Esophagus muscularis mucosa (tissue), 4 donors: Measurements from ENCODE around the gene RNASET2. TPM values are rescaled to one million over a fixed set of nuclear protein-coding genes. Genes with fewer than 3 reads are reported as not detected.

Experiments
- DNase-seq: peaks from one replicate; pipeline ENCODE4 v3.0.0-alpha.2; 2017; ENCODE audit errors: extremely low spot score
- H3K27ac ChIP-seq, 4 donors: fragments of 200-600 bp; sonication (generic); replicated peaks in 1 of 4; 1 replicate in 3 of 4; 2 replicates in 1 of 4; pipeline ENCODE4 v1.5.1; 2016 to 2019; ENCODE audit warnings: mild to moderate bottlenecking in 1 of 4
- H3K27me3 ChIP-seq, 4 donors: fragments of 200-600 bp; sonication (generic); one replicate each; pipeline versions ENCODE4 v1.5.1 to v1.6.0; 2016 to 2019
- H3K36me3 ChIP-seq, 4 donors: fragments of 200-600 bp; sonication (generic); one replicate each; pipeline ENCODE4 v1.5.1; 2016 to 2019
- H3K4me1 ChIP-seq, 4 donors: fragments of 200-600 bp; sonication (generic); one replicate each; pipeline ENCODE4 v1.5.1; 2016 to 2019
- H3K4me3 ChIP-seq, 4 donors: fragments of 200-600 bp; sonication (generic); 1 replicate in 2 of 4; 2 replicates in 2 of 4; pipeline ENCODE4 v1.5.1; 2016 to 2019; ENCODE audit warnings: mild to moderate bottlenecking in 4 of 4, moderate library complexity in 1 of 4
- H3K9me3 ChIP-seq, 4 donors: fragments of 200-600 bp; sonication (generic); 1 replicate in 3 of 4; 2 replicates in 1 of 4; pipeline ENCODE4 v1.5.1; 2016 to 2019
- CTCF ChIP-seq, 3 experiments: fragments of 200-600 bp in 2 of 3; fragments of 450-650 bp in 1 of 3; sonication (generic) in 2 of 3; IDR thresholded peaks; one replicate each; pipeline ENCODE4 v1.5.1; 2017 to 2019; ENCODE audit warnings: antibody characterized with exemption in 3 of 3, mild to moderate bottlenecking in 2 of 3, moderate library complexity in 1 of 3
- EP300 ChIP-seq: sonication (generic); formaldehyde crosslinking; IDR thresholded peaks from one replicate; pipeline ENCODE4 v1.6.1; 2017; ENCODE audit warnings: antibody characterized with exemption
- POLR2A ChIP-seq: fragments of 450-650 bp; IDR thresholded peaks from one replicate; pipeline ENCODE4 v1.6.1; 2017; ENCODE audit warnings: antibody characterized with exemption, moderate library complexity, mild to moderate bottlenecking, low read depth
- POLR2AphosphoS5 ChIP-seq, 2 donors: sonication (generic); formaldehyde crosslinking; IDR thresholded peaks; one replicate each; pipeline ENCODE4 v1.6.1; 2017; ENCODE audit warnings: antibody characterized with exemption in 2 of 2
- WGBS: methylation state at CpG from one replicate; pipeline ENCODE4 v1.1.5; 2018; 5-methylcytosine and 5-hydroxymethylcytosine counted together
- intact Hi-C: fragments of 100-400 bp; cut with DNase I; formaldehyde crosslinking; loops from one replicate; pipeline ENCODE4 v1.15.1; 2023
- total RNA-seq, 4 donors: library from RNA; depleted of rRNA; stranded (reverse); fragments of >200 nt; gene quantifications; one replicate each; pipeline versions ENCODE4 v1.1.0 to v1.2.1, GENCODE V29; 2016

The RNASET2 gene
- total RNA-seq, 4 donors from 2014 or later = 24.1 to 54.5 (median 30.4) TPM

GRCh38 chr6:166960609-166960978, 4.2 kb upstream of the RNASET2 start:
- no peak for DNase-seq
- H3K9me3 ChIP-seq = no peaks in the 10 kb centered on the region
- H3K4me3 ChIP-seq = no peak overlapping the region
- intact Hi-C loops = no loop called here
- H3K27ac ChIP-seq = no peak overlapping the region
- TF ChIP-seq POLR2A = no peak
- TF ChIP-seq EP300 = no peak
- no peak for TF ChIP-seq CTCF (IDR thresholded peaks at IDR 0.05)
- TF ChIP-seq POLR2AphosphoS5 (IDR thresholded peaks at IDR 0.05) = no peak
- 99% methylated on average over 3 of the region's 3 CpGs for WGBS
- no peaks in the 10 kb centered on the region for H3K36me3 ChIP-seq
- no peaks in the 10 kb centered on the region for H3K27me3 ChIP-seq
- H3K4me1 ChIP-seq = peaks cover 10 to 32% (median 19%) of the 10 kb centered on the region in 4 donors

GRCh38 chr6:166959911-166960608, 3.7 kb upstream of the RNASET2 start:
- Histone ChIP-seq H3K27me3 (no peaks in the 10 kb centered on the region), H3K27ac (no peak overlapping the region), H3K36me3 (no peaks in the 10 kb centered on the region), H3K4me1 (peaks cover 14 to 36% (median 24%) of the 10 kb centered on the region in 4 donors), H3K9me3 (no peaks in the 10 kb centered on the region), H3K4me3 (no peak overlapping the region)
- intact Hi-C loops = no loop called here
- DNase-seq = no peak
- 84% methylated on average over 9 of the region's 9 CpGs for WGBS
- no peak for TF ChIP-seq EP300
- no peak for TF ChIP-seq POLR2A
- TF ChIP-seq POLR2AphosphoS5 (IDR thresholded peaks at IDR 0.05) = no peak
- no peak for TF ChIP-seq CTCF (IDR thresholded peaks at IDR 0.05)

- Histone ChIP-seq H3K27ac (peak overlapping the region in 3 of 4 donors; percentile 10 to 50 (median 45)), H3K4me1 (peaks cover 14 to 36% (median 29%) of the 10 kb centered on the region in 4 donors), H3K36me3 (no peaks in the 10 kb centered on the region), H3K9me3 (no peaks in the 10 kb centered on the region), H3K4me3 (no peak overlapping the region), H3K27me3 (no peaks in the 10 kb centered on the region)
- 68% methylated on average over 13 of the region's 13 CpGs for WGBS
- intact Hi-C loops = no loop called here
- TF ChIP-seq POLR2AphosphoS5 (IDR thresholded peaks at IDR 0.05) = peak in 1 of 2 donors; percentile 15
- TF ChIP-seq EP300 = no peak
- no peak for TF ChIP-seq POLR2A
- TF ChIP-seq CTCF (IDR thresholded peaks at IDR 0.05) = no peak
- DNase-seq = no peak
Observed at GRCh38 chr6:166958926-166959861, 2.8 kb upstream of the RNASET2 start.

GRCh38 chr6:166957805-166958076, 1.4 kb upstream of the RNASET2 start:
- H3K4me1 ChIP-seq = peaks cover 14 to 36% (median 32%) of the 10 kb centered on the region in 4 donors
- no peak overlapping the region for H3K4me3 ChIP-seq
- no peak for DNase-seq
- peak overlapping the region; percentile 85 to 91 (median 86) for H3K27ac ChIP-seq
- intact Hi-C loops = loop anchor here (2.0 kb wide), 1 partner anchor 41 kb away; the partner anchor contains the start of gene CEP43
- no peaks in the 10 kb centered on the region for H3K9me3 ChIP-seq
- WGBS = 91% methylated on average over 5 of the region's 5 CpGs
- TF ChIP-seq POLR2A = no peak
- TF ChIP-seq EP300 = no peak
- TF ChIP-seq POLR2AphosphoS5 (IDR thresholded peaks at IDR 0.05) = no peak
- TF ChIP-seq CTCF (IDR thresholded peaks at IDR 0.05) = no peak
- no peaks in the 10 kb centered on the region for H3K27me3 ChIP-seq
- no peaks in the 10 kb centered on the region for H3K36me3 ChIP-seq
